ENCODE data around the gene CASTOR1.

CASTOR1 gene

GRCh38 chr22:30284172-30284571 lies 5.1 kb downstream of the CASTOR1 start:
- no peak for DNase-seq

- DNase-seq = no peak
Measured at GRCh38 chr22:30283342-30283741, 6.0 kb downstream of the CASTOR1 start.

- DNase-seq = no peak
Measured at GRCh38 chr22:30282616-30283046, 6.7 kb downstream of the CASTOR1 start.

- no peak for DNase-seq
Measured at GRCh38 chr22:30280505-30280904, 8.8 kb downstream of the CASTOR1 start.

- no peak for DNase-seq
Measured at GRCh38 chr22:30279932-30280331, 9.4 kb downstream of the CASTOR1 start.

GRCh38 chr22:30279046-30279788 lies 10.1 kb downstream of the CASTOR1 start:
- DNase-seq = no peak

- no peak for DNase-seq
Measured at GRCh38 chr22:30277547-30278344, 11.6 kb downstream of the CASTOR1 start.

GRCh38 chr22:30276039-30276438 lies 13.3 kb downstream of the CASTOR1 start:
- DNase-seq = no peak

- DNase-seq = no peak
Measured at GRCh38 chr22:30275625-30276024, 13.7 kb downstream of the CASTOR1 start.

- DNase-seq = no peak
Measured at GRCh38 chr22:30274437-30274812, 14.9 kb downstream of the CASTOR1 start.

GRCh38 chr22:30273711-30274436 lies 15.4 kb downstream of the CASTOR1 start:
- DNase-seq = no peak

GRCh38 chr22:30272781-30273601 lies 16.3 kb downstream of the CASTOR1 start:
- DNase-seq = no peak

- DNase-seq = no peak
Measured at GRCh38 chr22:30270832-30271231, 18.5 kb downstream of the CASTOR1 start.

- DNase-seq = no peak
Measured at GRCh38 chr22:30268331-30268730, 21.0 kb downstream of the CASTOR1 start.

GRCh38 chr22:30267382-30268302 lies 21.7 kb downstream of the CASTOR1 start:
- DNase-seq = no peak

- DNase-seq = no peak
Measured at GRCh38 chr22:30266445-30267381, 22.6 kb downstream of the CASTOR1 start, which contains the start of gene OSM. Gene OSM, minus strand, starts transcription at chr22:30266851. Its CDS starts 52 bp downstream, at chr22:30266799.

GRCh38 chr22:30265823-30266444 lies 23.4 kb downstream of the CASTOR1 start:
- DNase-seq = no peak

GRCh38 chr22:30265131-30265720 lies 24.1 kb downstream of the CASTOR1 start:
- DNase-seq = no peak

- no peak for DNase-seq
Measured at GRCh38 chr22:30263883-30264282, 25.4 kb downstream of the CASTOR1 start.
